Uterus (tissue), 4 donors: ENCODE data around the gene RABGAP1L. TPM values are rescaled to one million over a fixed set of nuclear protein-coding genes. Genes with fewer than 3 reads are reported as not detected.
A peak's percentile ranks its signal among the peaks of the same experiment; 100 is the strongest.

Source experiments
- DNase-seq, 2 donors: peaks; one replicate each; pipeline ENCODE4 v3.0.0-alpha.2; 2019 to 2020
- H3K27ac ChIP-seq, 2 donors: fragments of 200-600 bp; sonication (generic); 1 replicate in 1 of 2; 2 replicates in 1 of 2; pipeline ENCODE4 v1.5.1; 2016 to 2018
- H3K27me3 ChIP-seq, 2 donors: fragments of 200-600 bp; sonication (generic); one replicate each; pipeline ENCODE4 v1.5.1; 2018 to 2019; ENCODE audit warnings: control low read depth in 1 of 2
- H3K36me3 ChIP-seq, 2 donors: fragments of 200-600 bp; sonication (generic); one replicate each; pipeline ENCODE4 v1.5.1; 2019; ENCODE audit warnings: control low read depth in 1 of 2
- H3K4me1 ChIP-seq, 2 donors: fragments of 200-600 bp; sonication (generic); one replicate each; pipeline ENCODE4 v1.5.1; 2018 to 2019; ENCODE audit warnings: control low read depth in 1 of 2
- H3K4me3 ChIP-seq, 2 donors: fragments of 200-600 bp; sonication (generic); 1 replicate in 1 of 2; 2 replicates in 1 of 2; pipeline ENCODE4 v1.5.1; 2018 to 2019; ENCODE audit warnings: mild to moderate bottlenecking in 1 of 2
- H3K9me3 ChIP-seq, 2 donors: fragments of 200-600 bp; sonication (generic); one replicate each; pipeline ENCODE4 v1.5.1; 2019; ENCODE audit warnings: control low read depth in 1 of 2
- POLR2A ChIP-seq, 2 donors: fragments of 450-650 bp; IDR thresholded peaks; one replicate each; pipeline ENCODE4 v1.6.1; 2016; ENCODE audit warnings: antibody characterized with exemption in 2 of 2, mild to moderate bottlenecking in 1 of 2, moderate library complexity in 1 of 2
- intact Hi-C: fragments of 100-400 bp; cut with DNase I; formaldehyde crosslinking; loops from one replicate; pipeline ENCODE4 v1.15.1; 2023; ENCODE audit warnings: low total_unique reads
- total RNA-seq, 4 donors: library from RNA; depleted of rRNA in 3 of 4; stranded (reverse); fragments of >200 nt in 3 of 4; gene quantifications; one replicate each; pipeline versions ENCODE4 v1.1.0 to v1.2.4, GENCODE V29; 2014 to 2023
- TF ChIP-seq, protein P1 (sequence below), 4 experiments: fragments of 200-600 bp in 2 of 4; fragments of 450-650 bp in 2 of 4; sonication (generic) in 2 of 4; IDR thresholded peaks; one replicate each; pipeline ENCODE4 v1.5.1; 2016 to 2019; ENCODE audit warnings: antibody characterized with exemption in 4 of 4, mild to moderate bottlenecking in 2 of 4, moderate library complexity in 1 of 4
- donor health status: DM: yes; HTN: yes; CAD: no.

RABGAP1L gene
- total RNA-seq, 4 donors from 2014 or later = 19.1 to 93.7 (median 35.1) TPM

DNA sequence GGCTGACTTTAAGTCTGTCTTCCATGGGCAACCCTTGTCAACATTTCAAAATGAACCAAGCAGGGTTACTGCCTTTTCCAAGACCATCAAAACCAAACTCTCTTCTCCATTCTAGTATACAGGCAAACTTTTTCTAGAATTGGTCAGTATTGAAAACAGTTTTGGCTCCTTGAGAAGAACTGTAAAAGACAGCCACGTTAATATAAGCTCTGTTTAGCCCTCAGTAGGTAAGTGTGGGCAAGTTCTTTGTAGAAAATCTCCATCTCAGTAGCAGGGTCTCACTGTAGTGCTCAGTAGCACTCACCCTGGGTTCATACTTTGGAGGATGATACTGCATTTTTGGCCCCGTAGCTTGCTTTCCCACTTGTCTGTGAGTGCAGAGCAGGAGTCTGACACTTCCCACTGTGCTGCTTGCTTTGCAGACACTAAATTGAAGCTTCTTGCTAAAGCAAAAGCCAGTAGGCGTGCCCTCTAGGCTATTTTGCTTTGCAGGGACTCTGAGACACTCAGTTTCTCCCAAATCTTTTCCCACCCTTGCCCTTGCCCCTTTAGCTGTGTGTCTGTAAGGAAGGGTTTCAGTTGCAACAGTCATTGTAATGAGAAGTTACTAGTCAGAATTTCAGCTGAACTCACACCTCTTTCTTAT, 806.2 kb downstream of the RABGAP1L start:
- no peak for TF ChIP-seq POLR2A (IDR thresholded peaks at IDR 0.05)
- TF ChIP-seq, protein P1, sequence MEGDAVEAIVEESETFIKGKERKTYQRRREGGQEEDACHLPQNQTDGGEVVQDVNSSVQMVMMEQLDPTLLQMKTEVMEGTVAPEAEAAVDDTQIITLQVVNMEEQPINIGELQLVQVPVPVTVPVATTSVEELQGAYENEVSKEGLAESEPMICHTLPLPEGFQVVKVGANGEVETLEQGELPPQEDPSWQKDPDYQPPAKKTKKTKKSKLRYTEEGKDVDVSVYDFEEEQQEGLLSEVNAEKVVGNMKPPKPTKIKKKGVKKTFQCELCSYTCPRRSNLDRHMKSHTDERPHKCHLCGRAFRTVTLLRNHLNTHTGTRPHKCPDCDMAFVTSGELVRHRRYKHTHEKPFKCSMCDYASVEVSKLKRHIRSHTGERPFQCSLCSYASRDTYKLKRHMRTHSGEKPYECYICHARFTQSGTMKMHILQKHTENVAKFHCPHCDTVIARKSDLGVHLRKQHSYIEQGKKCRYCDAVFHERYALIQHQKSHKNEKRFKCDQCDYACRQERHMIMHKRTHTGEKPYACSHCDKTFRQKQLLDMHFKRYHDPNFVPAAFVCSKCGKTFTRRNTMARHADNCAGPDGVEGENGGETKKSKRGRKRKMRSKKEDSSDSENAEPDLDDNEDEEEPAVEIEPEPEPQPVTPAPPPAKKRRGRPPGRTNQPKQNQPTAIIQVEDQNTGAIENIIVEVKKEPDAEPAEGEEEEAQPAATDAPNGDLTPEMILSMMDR (IDR thresholded peaks at IDR 0.05) = no peak
- DNase-seq = no peak
- no peaks in the 10 kb centered on the region for H3K36me3 ChIP-seq
- H3K27me3 ChIP-seq = no peaks in the 10 kb centered on the region
- H3K4me1 ChIP-seq = peaks cover 4 to 15% of the 10 kb centered on the region in 2 donors
- intact Hi-C loops = no loop called here
- H3K27ac ChIP-seq = peak overlapping the region; percentile 71 to 84
- no peaks in the 10 kb centered on the region for H3K9me3 ChIP-seq
- no peak overlapping the region for H3K4me3 ChIP-seq

DNA sequence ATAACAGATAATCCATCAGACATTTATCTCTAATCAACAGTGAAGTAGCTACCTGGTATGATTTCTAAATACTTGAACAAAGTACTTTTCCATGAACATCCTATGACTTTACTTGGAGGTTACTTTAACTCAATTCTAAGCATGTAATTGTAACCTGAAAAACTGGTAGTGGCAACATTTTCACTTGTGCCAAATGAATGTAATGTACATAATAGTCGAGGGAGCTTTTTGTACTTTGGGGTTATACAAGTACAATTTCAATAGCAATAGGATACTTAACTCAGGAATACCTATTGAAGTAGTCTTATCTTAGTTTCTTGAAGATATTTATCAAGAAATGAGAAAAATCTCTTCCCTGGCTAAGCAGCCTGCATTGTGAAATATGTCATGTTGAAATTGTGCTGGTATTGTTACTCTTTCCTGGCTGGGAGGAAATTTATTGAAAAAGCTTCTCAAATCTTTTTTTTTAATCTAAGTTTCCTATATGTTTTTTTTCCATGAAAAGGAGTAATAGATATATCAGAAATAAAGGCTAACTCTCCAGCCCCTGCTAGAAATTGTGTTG, 806.8 kb downstream of the RABGAP1L start:
- intact Hi-C loops = no loop called here
- peaks cover 4 to 15% of the 10 kb centered on the region in 2 donors for H3K4me1 ChIP-seq
- no peak overlapping the region for H3K4me3 ChIP-seq
- peak overlapping the region; percentile 71 to 84 for H3K27ac ChIP-seq
- no peaks in the 10 kb centered on the region for H3K36me3 ChIP-seq
- TF ChIP-seq, protein P1 (IDR thresholded peaks at IDR 0.05) = no peak
- no peak for TF ChIP-seq POLR2A (IDR thresholded peaks at IDR 0.05)
- H3K27me3 ChIP-seq = no peaks in the 10 kb centered on the region
- DNase-seq = no peak
- no peaks in the 10 kb centered on the region for H3K9me3 ChIP-seq

DNA sequence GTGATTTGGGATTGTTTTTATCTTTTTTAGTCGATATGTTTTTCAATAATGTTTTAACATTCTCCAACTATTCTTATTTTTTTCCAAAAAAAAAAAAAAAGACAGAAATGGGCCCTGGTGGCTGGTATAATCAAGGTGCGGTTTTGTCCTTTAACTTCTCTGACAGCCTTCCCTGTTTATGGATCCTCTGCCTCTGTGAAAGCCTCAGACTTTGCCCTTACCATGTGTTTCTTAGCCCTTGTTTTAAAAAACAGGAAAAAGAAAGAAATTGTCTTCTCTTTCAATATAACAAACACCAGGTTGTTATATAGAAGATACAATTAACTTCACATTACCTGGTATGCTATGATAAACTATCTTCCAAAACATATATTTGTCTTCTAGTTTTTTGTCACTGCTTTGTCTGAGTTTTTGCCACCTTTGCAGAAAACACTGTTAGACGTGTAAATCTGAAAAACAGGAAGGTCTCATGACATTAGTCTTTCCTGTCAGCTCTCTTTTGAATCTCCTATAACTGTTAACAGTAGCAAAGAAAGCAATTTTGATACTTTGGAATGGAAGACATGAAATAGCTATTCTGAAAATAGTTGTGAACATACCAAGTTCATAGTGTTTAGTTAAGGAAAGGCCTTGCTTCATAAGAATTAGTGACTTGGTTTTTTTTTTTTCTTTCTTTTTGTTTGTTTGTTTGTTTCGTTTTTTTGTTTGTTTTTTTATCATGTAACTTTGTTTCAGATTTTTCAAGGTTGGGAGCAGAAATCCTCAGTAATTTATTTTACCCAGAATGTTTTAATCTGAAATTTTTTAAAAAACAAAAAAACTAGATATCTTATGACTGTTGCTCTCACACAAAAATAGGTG, 808.8 kb downstream of the RABGAP1L start:
- no peak for DNase-seq
- TF ChIP-seq, protein P1 (IDR thresholded peaks at IDR 0.05) = no peak
- TF ChIP-seq POLR2A (IDR thresholded peaks at IDR 0.05) = no peak

DNA sequence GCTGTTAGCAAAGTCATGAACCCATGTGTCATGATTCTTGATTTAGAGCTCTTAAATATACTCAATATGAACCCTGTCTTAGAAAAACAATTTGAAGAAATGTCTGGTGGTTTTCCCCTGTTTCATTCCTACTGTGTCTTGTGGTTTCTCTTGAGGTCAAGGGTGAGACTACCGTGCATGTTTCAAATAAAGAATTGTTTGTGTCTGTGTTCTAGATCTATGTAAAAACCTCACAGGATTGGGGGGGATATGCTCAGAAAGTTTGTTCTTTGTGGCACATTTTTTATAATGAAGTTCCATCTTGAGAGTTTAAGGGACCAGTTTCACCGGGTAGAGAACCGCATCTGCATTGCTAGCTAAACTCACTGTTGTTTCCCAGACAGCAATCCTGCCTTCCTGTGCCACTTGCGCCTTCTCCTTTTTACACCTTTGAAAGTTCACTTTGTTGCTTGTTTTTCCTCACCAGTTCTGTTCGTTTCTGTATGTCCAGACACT, 809.5 kb downstream of the RABGAP1L start:
- Histone ChIP-seq H3K9me3 (no peaks in the 10 kb centered on the region), H3K4me3 (no peak overlapping the region), H3K4me1 (peaks cover 0 to 15% of the 10 kb centered on the region in 2 donors), H3K36me3 (no peaks in the 10 kb centered on the region), H3K27me3 (no peaks in the 10 kb centered on the region), H3K27ac (peak overlapping the region in 1 of 2 donors; percentile 71)
- TF ChIP-seq POLR2A (IDR thresholded peaks at IDR 0.05) = no peak
- TF ChIP-seq, protein P1 (IDR thresholded peaks at IDR 0.05) = no peak
- DNase-seq = no peak
- intact Hi-C loops = no loop called here

More for the DNA sequence above, 808.8 kb downstream of the RABGAP1L start:
- H3K4me3 ChIP-seq = no peak overlapping the region
- peaks cover 4 to 15% of the 10 kb centered on the region in 2 donors for H3K4me1 ChIP-seq
- H3K27me3 ChIP-seq = no peaks in the 10 kb centered on the region
- H3K27ac ChIP-seq = peak overlapping the region; percentile 28 to 71
- H3K36me3 ChIP-seq = no peaks in the 10 kb centered on the region
- intact Hi-C loops = no loop called here
- no peaks in the 10 kb centered on the region for H3K9me3 ChIP-seq
